Effector memory CD4-positive, alpha-beta T cell (primary cell): ENCODE measurements around the gene NDST3.

Experiments used
- DNase-seq, 3 donors: peaks; one replicate each; pipeline ENCODE4 v3.0.0-alpha.2; 2020
- H3K27ac ChIP-seq: 2 replicates; pipeline ENCODE4 v1.7.0; 2013; ENCODE audit warnings: mild to moderate bottlenecking, low read length, moderate library complexity; ENCODE audit not compliant: insufficient read depth, poor library complexity, severe bottlenecking
- H3K27me3 ChIP-seq: replicated peaks from 2 replicates; pipeline ENCODE4 v1.7.0; 2013; ENCODE audit warnings: mild to moderate bottlenecking, low read length; ENCODE audit not compliant: insufficient read depth, control insufficient read depth, poor library complexity, severe bottlenecking
- H3K36me3 ChIP-seq: 2 replicates; pipeline ENCODE4 v1.7.0; 2013; ENCODE audit warnings: mild to moderate bottlenecking, low read length, moderate library complexity; ENCODE audit not compliant: control insufficient read depth, insufficient read depth
- H3K4me1 ChIP-seq: 2 replicates; pipeline ENCODE4 v1.7.0; 2013; ENCODE audit warnings: low read length, mild to moderate bottlenecking; ENCODE audit not compliant: control insufficient read depth, insufficient read depth, poor library complexity, severe bottlenecking
- H3K4me3 ChIP-seq: 2 replicates; pipeline ENCODE4 v1.7.0; 2013; ENCODE audit warnings: low read length, low read depth, mild to moderate bottlenecking; ENCODE audit not compliant: insufficient read depth, poor library complexity, severe bottlenecking
- H3K9me3 ChIP-seq: 2 replicates; pipeline ENCODE4 v1.7.0; 2013; ENCODE audit warnings: mild to moderate bottlenecking, low read length, moderate library complexity; ENCODE audit not compliant: control insufficient read depth

The NDST3 gene

GRCh38 chr4:118278473-118279274, 244.4 kb downstream of the NDST3 start:
- Histone ChIP-seq H3K4me3 (peak overlapping the region; percentile 67), H3K27ac (peak overlapping the region; percentile 90), H3K4me1 (peaks cover 10% of the 10 kb centered on the region), H3K9me3 (no peaks in the 10 kb centered on the region), H3K36me3 (peaks cover 12% of the 10 kb centered on the region), H3K27me3 (no peaks in the 10 kb centered on the region)
- DNase-seq: peak; percentile 96 to 98 (median 98)

DNA sequence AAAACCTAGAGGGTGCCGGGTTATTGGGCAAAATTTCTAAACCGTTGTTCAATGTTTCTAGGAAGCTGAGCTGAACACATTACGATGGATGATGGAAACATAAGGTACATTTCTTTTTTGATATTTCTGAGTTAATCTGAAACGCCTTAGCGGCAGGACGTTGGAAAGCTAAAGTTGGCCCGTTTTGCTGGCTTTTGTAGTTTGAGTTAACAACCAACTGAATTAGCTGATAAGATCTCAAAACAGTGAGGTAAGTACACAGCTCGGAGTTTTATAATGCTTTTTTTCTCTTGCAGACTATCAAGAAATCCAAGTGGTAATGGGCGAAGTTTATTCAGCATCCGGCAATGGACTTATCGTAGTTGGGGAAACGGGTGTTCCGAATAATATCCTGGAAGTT, 245.0 kb downstream of the NDST3 start:
- Histone ChIP-seq H3K27ac (peak overlapping the region; percentile 90), H3K4me1 (peaks cover 10% of the 10 kb centered on the region), H3K9me3 (no peaks in the 10 kb centered on the region), H3K36me3 (peaks cover 12% of the 10 kb centered on the region), H3K27me3 (no peaks in the 10 kb centered on the region), H3K4me3 (peak overlapping the region; percentile 67)
- DNase-seq: no peak

GRCh38 chr4:118279920-118280432, 245.7 kb downstream of the NDST3 start:
- Histone ChIP-seq H3K27me3 (no peaks in the 10 kb centered on the region), H3K4me1 (peaks cover 10% of the 10 kb centered on the region), H3K9me3 (no peaks in the 10 kb centered on the region), H3K4me3 (peak overlapping the region; percentile 67), H3K27ac (peak overlapping the region; percentile 90), H3K36me3 (peaks cover 12% of the 10 kb centered on the region)
- DNase-seq: no peak

GRCh38 chr4:118280501-118281218, 246.4 kb downstream of the NDST3 start:
- no peak overlapping the region for H3K27ac ChIP-seq
- peaks cover 12% of the 10 kb centered on the region for H3K36me3 ChIP-seq
- H3K9me3 ChIP-seq: no peaks in the 10 kb centered on the region
- H3K4me3 ChIP-seq: no peak overlapping the region
- peaks cover 10% of the 10 kb centered on the region for H3K4me1 ChIP-seq
- no peaks in the 10 kb centered on the region for H3K27me3 ChIP-seq
- DNase-seq: peak in 2 of 3 donors; percentile 11 to 27

DNA sequence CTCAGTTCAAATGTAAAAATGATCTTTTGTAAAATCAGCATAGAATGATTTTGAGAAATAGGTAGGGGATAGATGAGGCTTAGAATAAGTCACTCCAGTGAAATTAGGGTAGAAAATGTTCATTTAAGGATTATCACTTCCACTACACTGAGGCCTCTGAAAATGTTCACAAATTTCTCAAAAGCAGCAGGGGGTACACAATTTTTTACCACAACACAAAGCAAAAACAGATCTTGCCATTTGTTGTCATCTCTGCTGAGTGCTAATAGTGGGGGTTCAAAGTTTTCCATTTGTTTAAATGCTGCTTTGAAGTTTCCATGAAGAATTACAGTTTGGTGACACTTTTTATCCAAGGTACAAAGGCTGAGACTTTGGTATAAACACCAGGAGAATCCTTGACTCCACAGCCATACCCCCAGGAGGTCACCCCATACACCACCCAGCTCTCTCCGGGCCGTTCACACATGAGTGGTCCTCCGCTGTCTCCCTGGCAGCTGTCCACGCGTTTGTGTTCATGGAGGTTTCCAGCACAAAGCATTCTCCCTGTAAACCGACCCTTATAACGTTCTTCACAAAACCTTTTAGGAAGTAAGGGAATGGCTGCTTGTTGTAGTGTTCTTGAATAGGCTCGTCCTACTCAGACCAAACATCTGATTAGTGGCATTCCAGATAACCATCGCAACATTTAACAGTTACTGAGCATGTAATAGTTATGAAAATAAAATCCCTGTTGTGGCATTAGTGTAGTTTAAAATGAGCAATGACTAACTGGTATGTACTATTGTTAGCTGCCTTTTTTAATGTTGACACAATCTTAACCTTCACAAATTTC, 247.5 kb downstream of the NDST3 start:
- H3K9me3 ChIP-seq: no peaks in the 10 kb centered on the region
- H3K4me1 ChIP-seq: peaks cover 10% of the 10 kb centered on the region

GRCh38 chr4:118282692-118283091, 248.4 kb downstream of the NDST3 start:
- peaks cover 12% of the 10 kb centered on the region for H3K36me3 ChIP-seq
- no peak for DNase-seq
- H3K9me3 ChIP-seq: no peaks in the 10 kb centered on the region
- H3K4me1 ChIP-seq: peaks cover 10% of the 10 kb centered on the region
- no peak overlapping the region for H3K27ac ChIP-seq
- H3K4me3 ChIP-seq: no peak overlapping the region
- H3K27me3 ChIP-seq: no peaks in the 10 kb centered on the region

More for the DNA sequence above, 247.5 kb downstream of the NDST3 start:
- Histone ChIP-seq H3K27me3 (no peaks in the 10 kb centered on the region), H3K4me3 (no peak overlapping the region), H3K36me3 (peaks cover 12% of the 10 kb centered on the region), H3K27ac (no peak overlapping the region)
- DNase-seq: no peak

DNA sequence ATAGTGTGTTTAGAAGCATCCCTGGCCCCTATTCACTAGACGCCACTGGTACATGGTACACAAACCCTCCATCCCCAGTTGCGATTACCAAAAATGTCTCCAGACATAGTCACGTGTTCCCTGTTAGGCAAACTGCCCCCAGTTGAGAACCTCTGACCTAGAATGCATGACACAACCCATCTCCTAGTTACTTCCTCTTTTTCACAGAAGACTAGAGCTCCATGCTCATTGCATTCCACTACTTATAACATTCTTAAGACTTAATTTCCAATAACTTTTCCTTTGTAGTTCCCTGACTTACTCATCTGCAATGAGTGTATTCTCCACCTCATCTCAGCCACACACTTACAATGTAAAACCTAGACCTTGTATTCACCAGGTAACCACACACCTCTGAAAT, 249.9 kb downstream of the NDST3 start:
- no peak overlapping the region for H3K4me3 ChIP-seq
- no peak overlapping the region for H3K27ac ChIP-seq
- peaks cover 10% of the 10 kb centered on the region for H3K4me1 ChIP-seq
- DNase-seq: no peak
- no peaks in the 10 kb centered on the region for H3K27me3 ChIP-seq
- H3K36me3 ChIP-seq: peaks cover 12% of the 10 kb centered on the region
- H3K9me3 ChIP-seq: no peaks in the 10 kb centered on the region

DNA sequence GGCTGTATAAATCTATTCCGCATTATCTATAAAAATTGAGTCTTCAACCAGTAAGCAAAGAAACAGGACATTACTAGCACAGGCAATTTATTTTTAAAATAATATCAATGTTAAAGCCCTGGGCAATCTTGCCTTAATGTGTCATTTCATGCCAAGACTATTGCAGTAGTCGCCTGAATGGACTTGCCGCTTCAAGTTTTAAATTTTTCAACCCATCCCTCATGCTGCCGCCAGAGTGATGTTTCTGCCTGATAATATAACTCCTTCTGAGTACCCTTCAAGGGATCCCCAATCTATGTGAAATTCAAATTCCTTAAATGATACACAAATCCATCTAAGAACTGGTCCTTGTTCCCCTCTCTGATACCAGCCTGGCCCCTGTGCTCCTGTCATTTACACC, 251.6 kb downstream of the NDST3 start:
- no peak overlapping the region for H3K4me3 ChIP-seq
- peaks cover 3% of the 10 kb centered on the region for H3K4me1 ChIP-seq
- H3K27ac ChIP-seq: no peak overlapping the region
- no peaks in the 10 kb centered on the region for H3K9me3 ChIP-seq
- DNase-seq: no peak
- peaks cover 12% of the 10 kb centered on the region for H3K36me3 ChIP-seq
- no peaks in the 10 kb centered on the region for H3K27me3 ChIP-seq

DNA sequence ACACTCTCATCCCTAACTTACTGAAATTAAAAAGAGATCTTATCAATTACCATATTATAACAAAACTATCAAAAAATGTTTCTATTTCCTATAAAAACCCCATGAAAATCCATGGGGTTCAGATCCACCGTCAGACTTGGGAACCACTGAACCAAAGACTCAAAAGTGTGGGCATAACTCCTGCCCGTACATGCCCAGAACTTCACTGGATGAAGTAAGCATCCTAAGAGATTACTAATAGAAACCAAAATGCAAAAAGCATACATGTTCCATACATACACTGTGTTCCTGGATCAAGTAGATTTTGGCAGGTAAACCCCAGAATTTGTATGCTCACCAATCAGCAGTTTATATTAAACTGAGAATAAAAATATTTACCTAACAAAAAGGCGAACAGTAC, 252.4 kb downstream of the NDST3 start:
- H3K27me3 ChIP-seq: no peaks in the 10 kb centered on the region
- peaks cover 12% of the 10 kb centered on the region for H3K36me3 ChIP-seq
- H3K27ac ChIP-seq: no peak overlapping the region
- no peak overlapping the region for H3K4me3 ChIP-seq
- no peak for DNase-seq
- H3K4me1 ChIP-seq: no peaks in the 10 kb centered on the region
- H3K9me3 ChIP-seq: no peaks in the 10 kb centered on the region
